T-helper 1 cell treated with Interleukin-12 subunit alpha and Interleukin-12 subunit beta and Interleukin-4 antibody, amounts not matched to agents 30 μg/mL and 1 μg/mL, for 36 hours (primary cell): Measurements from ENCODE around the gene RIT2.
"Not testable (repeated sequence)": the region's sequence is repeated elsewhere in the genome, so short reads cannot be mapped to it uniquely, and the experiment has no call there.

ENCODE experiments used
- H3K27ac Mint-ChIP-seq: one replicate; pipeline ENCODE4 v1.8.0; 2021; ENCODE audit warnings: mild to moderate bottlenecking, mixed read lengths
- H3K27me3 Mint-ChIP-seq: one replicate; pipeline ENCODE4 v1.8.0; 2021; ENCODE audit warnings: low read depth, mixed read lengths
- H3K36me3 Mint-ChIP-seq: one replicate; pipeline ENCODE4 v1.8.0; 2021; ENCODE audit warnings: low read depth, mixed read lengths
- H3K4me1 Mint-ChIP-seq: one replicate; pipeline ENCODE4 v1.8.0; 2021; ENCODE audit warnings: low read depth, mixed read lengths
- H3K4me3 Mint-ChIP-seq: one replicate; pipeline ENCODE4 v1.8.0; 2021; ENCODE audit warnings: mild to moderate bottlenecking, moderate library complexity, mixed read lengths
- H3K9me3 Mint-ChIP-seq: one replicate; pipeline ENCODE4 v1.8.0; 2021; ENCODE audit warnings: mixed read lengths

Gene RIT2

GRCh38 chr18:42850174-42851083 is 265.1 kb downstream of the RIT2 start:
- no peaks in the 10 kb centered on the region for H3K4me1 Mint-ChIP-seq
- peaks cover 4% of the 10 kb centered on the region for H3K9me3 Mint-ChIP-seq
- H3K27ac Mint-ChIP-seq = no peak overlapping the region
- no peaks in the 10 kb centered on the region for H3K27me3 Mint-ChIP-seq
- H3K36me3 Mint-ChIP-seq = no peaks in the 10 kb centered on the region
- no peak overlapping the region for H3K4me3 Mint-ChIP-seq

- Mint-ChIP-seq H3K4me1 (no peaks in the 10 kb centered on the region), H3K27ac (no peak overlapping the region), H3K9me3 (peaks cover 12% of the 10 kb centered on the region), H3K36me3 (no peaks in the 10 kb centered on the region), H3K27me3 (no peaks in the 10 kb centered on the region), H3K4me3 (no peak overlapping the region)
Measured at GRCh38 chr18:42839408-42839807, 276.1 kb downstream of the RIT2 start.

GRCh38 chr18:42838546-42839145 is 276.8 kb downstream of the RIT2 start:
- Mint-ChIP-seq H3K4me1 (no peaks in the 10 kb centered on the region), H3K27ac (no peak overlapping the region), H3K36me3 (no peaks in the 10 kb centered on the region), H3K9me3 (peaks cover 12% of the 10 kb centered on the region), H3K4me3 (no peak overlapping the region), H3K27me3 (no peaks in the 10 kb centered on the region)

- no peaks in the 10 kb centered on the region for H3K27me3 Mint-ChIP-seq
- H3K27ac Mint-ChIP-seq = no peak overlapping the region
- no peaks in the 10 kb centered on the region for H3K4me1 Mint-ChIP-seq
- H3K4me3 Mint-ChIP-seq = no peak overlapping the region
- H3K9me3 Mint-ChIP-seq = peaks cover 4% of the 10 kb centered on the region
- no peaks in the 10 kb centered on the region for H3K36me3 Mint-ChIP-seq
Measured at GRCh38 chr18:42830936-42831335, 284.5 kb downstream of the RIT2 start.

GRCh38 chr18:42828881-42829280 is 286.6 kb downstream of the RIT2 start:
- Mint-ChIP-seq H3K4me1 (no peaks in the 10 kb centered on the region), H3K36me3 (no peaks in the 10 kb centered on the region), H3K27me3 (no peaks in the 10 kb centered on the region), H3K4me3 (no peak overlapping the region), H3K27ac (no peak overlapping the region), H3K9me3 (peaks cover 4% of the 10 kb centered on the region)

GRCh38 chr18:42824178-42824577 is 291.3 kb downstream of the RIT2 start:
- Mint-ChIP-seq H3K27ac (no peak overlapping the region), H3K4me3 (no peak overlapping the region), H3K27me3 (no peaks in the 10 kb centered on the region), H3K36me3 (no peaks in the 10 kb centered on the region), H3K9me3 (peaks cover under 1% of the 10 kb centered on the region), H3K4me1 (no peaks in the 10 kb centered on the region)

- Mint-ChIP-seq H3K27ac (no peak overlapping the region), H3K4me1 (no peaks in the 10 kb centered on the region), H3K4me3 (no peak overlapping the region), H3K36me3 (no peaks in the 10 kb centered on the region), H3K9me3 (no peaks in the 10 kb centered on the region), H3K27me3 (no peaks in the 10 kb centered on the region)
Measured at GRCh38 chr18:42822711-42823110, 292.8 kb downstream of the RIT2 start.

GRCh38 chr18:42821492-42821891 is 294.0 kb downstream of the RIT2 start:
- Mint-ChIP-seq H3K9me3 (no peaks in the 10 kb centered on the region), H3K4me3 (no peak overlapping the region), H3K27ac (no peak overlapping the region), H3K27me3 (no peaks in the 10 kb centered on the region), H3K4me1 (no peaks in the 10 kb centered on the region), H3K36me3 (no peaks in the 10 kb centered on the region)

- Mint-ChIP-seq H3K36me3 (no peaks in the 10 kb centered on the region), H3K27me3 (no peaks in the 10 kb centered on the region), H3K9me3 (peaks cover 7% of the 10 kb centered on the region), H3K27ac (no peak overlapping the region), H3K4me1 (no peaks in the 10 kb centered on the region), H3K4me3 (no peak overlapping the region)
Measured at GRCh38 chr18:42814618-42815017, 300.9 kb downstream of the RIT2 start.

- H3K9me3 Mint-ChIP-seq = peaks cover 7% of the 10 kb centered on the region
- H3K4me1 Mint-ChIP-seq = no peaks in the 10 kb centered on the region
- no peak overlapping the region for H3K27ac Mint-ChIP-seq
- H3K27me3 Mint-ChIP-seq = no peaks in the 10 kb centered on the region
- H3K4me3 Mint-ChIP-seq = no peak overlapping the region
- no peaks in the 10 kb centered on the region for H3K36me3 Mint-ChIP-seq
Measured at GRCh38 chr18:42814184-42814583, 301.3 kb downstream of the RIT2 start.

GRCh38 chr18:42813570-42813969 is 301.9 kb downstream of the RIT2 start:
- H3K9me3 Mint-ChIP-seq = peaks cover 7% of the 10 kb centered on the region
- H3K27ac Mint-ChIP-seq = no peak overlapping the region
- no peak overlapping the region for H3K4me3 Mint-ChIP-seq
- no peaks in the 10 kb centered on the region for H3K27me3 Mint-ChIP-seq
- no peaks in the 10 kb centered on the region for H3K4me1 Mint-ChIP-seq
- no peaks in the 10 kb centered on the region for H3K36me3 Mint-ChIP-seq

GRCh38 chr18:42807887-42808286 is 307.6 kb downstream of the RIT2 start:
- Mint-ChIP-seq H3K27me3 (no peaks in the 10 kb centered on the region), H3K36me3 (no peaks in the 10 kb centered on the region), H3K9me3 (peaks cover 3% of the 10 kb centered on the region), H3K4me1 (no peaks in the 10 kb centered on the region), H3K4me3 (no peak overlapping the region), H3K27ac (no peak overlapping the region)

GRCh38 chr18:42801706-42802105 is 313.8 kb downstream of the RIT2 start:
- Mint-ChIP-seq H3K4me3 (no peak overlapping the region), H3K27ac (no peak overlapping the region), H3K27me3 (no peaks in the 10 kb centered on the region), H3K9me3 (no peaks in the 10 kb centered on the region), H3K4me1 (no peaks in the 10 kb centered on the region), H3K36me3 (no peaks in the 10 kb centered on the region)

- H3K4me1 Mint-ChIP-seq = no peaks in the 10 kb centered on the region
- H3K4me3 Mint-ChIP-seq = no peak overlapping the region
- H3K9me3 Mint-ChIP-seq = no peaks in the 10 kb centered on the region
- H3K36me3 Mint-ChIP-seq = no peaks in the 10 kb centered on the region
- H3K27ac Mint-ChIP-seq = no peak overlapping the region
- no peaks in the 10 kb centered on the region for H3K27me3 Mint-ChIP-seq
Measured at GRCh38 chr18:42798606-42799170, 316.8 kb downstream of the RIT2 start.

- H3K4me1 Mint-ChIP-seq, H3K4me3 Mint-ChIP-seq, H3K27ac Mint-ChIP-seq, H3K9me3 Mint-ChIP-seq, H3K36me3 Mint-ChIP-seq, H3K27me3 Mint-ChIP-seq: not testable (repeated sequence)
Measured at GRCh38 chr18:42795213-42795789, 320.2 kb downstream of the RIT2 start.
